ENCODE data around the gene ZBTB37. TPM values are rescaled to one million over a fixed set of nuclear protein-coding genes. Genes with fewer than 3 reads are reported as not detected.

The ZBTB37 gene
- total and polyA plus RNA-seq, 7 donors = under 0.01 to 8.6 (median 7.5) TPM

GRCh38 chr1:173948594-173948993, 80.4 kb downstream of the ZBTB37 start:
- intact Hi-C loops (cut with DNase I) = no loop called here
- TF ChIP-seq EP300 (IDR thresholded peaks at IDR 0.05) (no peak), POLR2A (IDR thresholded peaks at IDR 0.05) (no peak), POLR2AphosphoS5 (IDR thresholded peaks at IDR 0.05) (no peak), CTCF (IDR thresholded peaks at IDR 0.05) (no peak)
- Histone ChIP-seq H3K4me3 (no peak overlapping the region), H3K27ac (no peak overlapping the region), H3K4me1 (no peaks in the 10 kb centered on the region), H3K27me3 (no peaks in the 10 kb centered on the region), H3K36me3 (peaks cover 19 to 96% (median 64%) of the 10 kb centered on the region in 4 donors), H3K9me3 (no peaks in the 10 kb centered on the region)
- WGBS, 2 donors = 97 to 99% methylated on average over 4 of the region's 4 CpGs
- DNase-seq = no peak

Small RNA genes within 50 kb of the gene (small RNA-seq; reads per million reads assigned to genes)
- 0 to 0.22 (median 0.12) reads per million in 3 donors for gene RNA5SP67

Other genes starting within 250 kb of the ZBTB37 start
- gene TEX50, start 233.0 kb upstream of the ZBTB37 start, total RNA-seq = not detected
- gene TEX50, start 233.0 kb upstream of the ZBTB37 start, polyA plus RNA-seq = not detected
- gene ANKRD45, start 198.5 kb upstream of the ZBTB37 start, total RNA-seq = under 1 TPM in 3 of 4 donors, not detected in 1; 0.27 to 0.71 (median 0.33) TPM
- gene ANKRD45, start 198.5 kb upstream of the ZBTB37 start, polyA plus RNA-seq = under 1 TPM in 2 of 3 donors, not detected in 1; 0.41 to 0.92 TPM
- 10 to 100 TPM; 35.5 to 57.7 (median 42.6) TPM for gene KLHL20, start 153.4 kb upstream of the ZBTB37 start, total RNA-seq
- gene KLHL20, start 153.4 kb upstream of the ZBTB37 start, polyA plus RNA-seq = 10 to 100 TPM in 1 of 3 donors, 1 to 10 TPM in 2; 9.0 to 11.3 (median 9.8) TPM
- 1 to 10 TPM; 5.2 to 10.0 (median 7.3) TPM for gene DARS2, start 43.7 kb upstream of the ZBTB37 start, total RNA-seq
- 10 to 100 TPM in 2 of 3 donors, 1 to 10 TPM in 1; 8.4 to 15.7 (median 10.4) TPM for gene DARS2, start 43.7 kb upstream of the ZBTB37 start, polyA plus RNA-seq
- 1 to 10 TPM; 3.8 to 7.8 (median 5.4) TPM for gene CENPL, start 43.5 kb upstream of the ZBTB37 start, total RNA-seq
- 1 to 10 TPM; 1.8 to 5.7 (median 4.9) TPM for gene CENPL, start 43.5 kb upstream of the ZBTB37 start, polyA plus RNA-seq
- gene GAS5, start 391 bp upstream of the ZBTB37 start, total RNA-seq = 100 to 1,000 TPM; 443 to 618 (median 542) TPM
- 100 to 1,000 TPM; 323 to 804 (median 459) TPM for gene GAS5, start 391 bp upstream of the ZBTB37 start, polyA plus RNA-seq
- gene SERPINC1, start 48.9 kb downstream of the ZBTB37 start, total RNA-seq = not detected
- under 1 TPM in 1 of 3 donors, not detected in 2; 0.10 TPM for gene SERPINC1, start 48.9 kb downstream of the ZBTB37 start, polyA plus RNA-seq
- gene RC3H1, start 154.0 kb downstream of the ZBTB37 start, total RNA-seq = 10 to 100 TPM; 22.5 to 55.9 (median 34.8) TPM
- 1 to 10 TPM; 2.4 to 7.9 (median 4.6) TPM for gene RC3H1, start 154.0 kb downstream of the ZBTB37 start, polyA plus RNA-seq